ENCODE results near the gene NEK6. TPM values are rescaled to one million over a fixed set of nuclear protein-coding genes. Genes with fewer than 3 reads are reported as not detected.
A peak's percentile ranks its signal among the peaks of the same experiment; 100 is the strongest.

NEK6 gene
- total and polyA plus RNA-seq, 4 donors: 19.0 to 86.2 (median 53.1) TPM

DNA sequence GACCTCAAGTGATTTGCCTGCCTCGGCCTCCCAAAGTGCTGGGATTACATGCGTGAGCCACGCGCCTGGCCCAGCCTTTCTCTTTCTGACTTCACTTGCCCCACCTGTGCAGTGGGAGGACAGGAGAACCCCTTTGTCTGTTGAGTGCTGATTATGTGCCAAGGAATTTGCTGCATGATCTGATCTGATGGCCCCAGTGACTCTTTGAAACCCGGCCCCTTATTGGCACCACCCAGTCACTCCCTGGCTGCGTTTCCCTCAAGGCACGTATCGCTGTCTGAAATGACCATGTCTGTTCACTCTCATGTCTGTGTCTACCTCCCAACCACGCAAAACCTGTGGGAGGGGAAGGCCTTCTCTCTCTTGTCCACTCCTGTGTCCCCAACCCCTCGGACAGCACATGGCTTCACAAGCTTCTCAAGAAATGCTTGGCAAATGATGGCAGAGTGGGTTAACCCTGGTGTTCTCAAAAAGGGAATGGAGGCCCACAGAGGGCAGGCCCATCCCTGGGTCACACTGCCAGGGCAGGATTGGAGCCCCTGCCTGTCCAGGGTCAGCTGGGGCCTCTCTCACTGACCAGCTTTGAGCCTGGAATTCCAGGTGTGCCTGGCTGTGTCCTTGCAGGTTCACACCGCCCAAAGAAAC, 21.9 kb downstream of the NEK6 start:
- ATAC-seq (ENCODE audit: insufficient read depth, low FRiP score): no peak
- TF ChIP-seq CTCF (IDR thresholded peaks at IDR 0.05; ENCODE audit: control extremely low read depth, extremely low read depth): no peak
- WGBS, 2 donors: 67 to 70% methylated on average over 11 of the region's 11 CpGs
- H3K9ac ChIP-seq (ENCODE audit: insufficient read depth in 1 of 2, low read length in 2 of 2): no peak overlapping the region
- no peaks in the 10 kb centered on the region for H3K36me3 ChIP-seq (ENCODE audit: control insufficient read depth in 4 of 4, insufficient read depth in 4 of 4, low read length in 4 of 4)
- H3K9me3 ChIP-seq (ENCODE audit: control insufficient read depth in 4 of 4, insufficient read depth in 3 of 4, low read length in 3 of 4): no peaks in the 10 kb centered on the region
- peak overlapping the region; percentile 38 to 86 for H3K27ac ChIP-seq (ENCODE audit: low read depth in 1 of 2, low read length in 1 of 2)
- no peaks in the 10 kb centered on the region for H3K27me3 ChIP-seq (ENCODE audit: control insufficient read depth in 3 of 3, insufficient read depth in 3 of 3, low read length in 2 of 3)
- H3K4me3 ChIP-seq: no peak overlapping the region
- no peak for DNase-seq
- H3K4me1 ChIP-seq (ENCODE audit: control insufficient read depth in 5 of 5, insufficient read depth in 5 of 5, low read length in 5 of 5): peaks cover 10 to 54% (median 36%) of the 10 kb centered on the region in 5 donors

DNA sequence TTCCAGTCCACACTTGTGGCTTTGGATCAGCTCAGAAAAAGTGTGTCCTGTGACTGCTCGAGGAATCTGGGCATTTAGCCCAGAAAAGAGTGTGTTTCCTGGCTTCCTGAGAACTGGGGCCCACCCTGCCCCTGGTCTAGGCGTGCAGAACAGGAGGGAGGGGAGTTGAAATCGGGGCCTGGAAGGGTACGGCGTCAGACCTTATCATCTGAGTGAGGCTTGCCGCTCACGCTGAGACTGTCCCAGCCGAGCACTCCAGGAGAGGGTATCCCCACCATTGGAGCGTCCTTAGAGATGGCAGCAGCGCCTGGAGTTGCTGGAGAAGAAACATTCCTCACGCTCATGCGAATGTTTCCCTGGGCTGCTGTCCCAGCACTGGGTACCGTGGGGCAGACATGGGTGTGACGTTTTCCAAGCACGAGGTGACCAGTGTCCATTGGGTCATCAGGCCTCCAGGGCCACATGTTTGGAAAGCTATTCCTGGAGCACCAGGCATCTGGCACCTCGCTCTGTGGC, 22.5 kb downstream of the NEK6 start:
- H3K4me3 ChIP-seq: no peak overlapping the region
- H3K27ac ChIP-seq (ENCODE audit: low read depth in 1 of 2, low read length in 1 of 2): peak overlapping the region in 1 of 2 donors; percentile 86
- no peaks in the 10 kb centered on the region for H3K9me3 ChIP-seq (ENCODE audit: control insufficient read depth in 4 of 4, insufficient read depth in 3 of 4, low read length in 3 of 4)
- WGBS, 2 donors: 24 to 39% methylated on average over 16 of the region's 16 CpGs
- no peaks in the 10 kb centered on the region for H3K27me3 ChIP-seq (ENCODE audit: control insufficient read depth in 3 of 3, insufficient read depth in 3 of 3, low read length in 2 of 3)
- H3K4me1 ChIP-seq (ENCODE audit: control insufficient read depth in 5 of 5, insufficient read depth in 5 of 5, low read length in 5 of 5): peaks cover 10 to 60% (median 42%) of the 10 kb centered on the region in 5 donors
- no peak overlapping the region for H3K9ac ChIP-seq (ENCODE audit: insufficient read depth in 1 of 2, low read length in 2 of 2)
- no peak for TF ChIP-seq CTCF (IDR thresholded peaks at IDR 0.05; ENCODE audit: control extremely low read depth, extremely low read depth)
- ATAC-seq (ENCODE audit: insufficient read depth, low FRiP score) (peak; percentile 12), DNase-seq (peak; percentile 89 to 97 (median 95))
- H3K36me3 ChIP-seq (ENCODE audit: control insufficient read depth in 4 of 4, insufficient read depth in 4 of 4, low read length in 4 of 4): no peaks in the 10 kb centered on the region

- no peaks in the 10 kb centered on the region for H3K9me3 ChIP-seq (ENCODE audit: control insufficient read depth in 4 of 4, insufficient read depth in 3 of 4, low read length in 3 of 4)
- DNase-seq (no peak), ATAC-seq (ENCODE audit: insufficient read depth, low FRiP score) (no peak)
- WGBS, 2 donors: 44 to 65% methylated on average over 15 of the region's 15 CpGs
- no peaks in the 10 kb centered on the region for H3K27me3 ChIP-seq (ENCODE audit: control insufficient read depth in 3 of 3, insufficient read depth in 3 of 3, low read length in 2 of 3)
- no peak overlapping the region for H3K9ac ChIP-seq (ENCODE audit: insufficient read depth in 1 of 2, low read length in 2 of 2)
- no peak overlapping the region for H3K4me3 ChIP-seq
- TF ChIP-seq CTCF (IDR thresholded peaks at IDR 0.05; ENCODE audit: control extremely low read depth, extremely low read depth): no peak
- H3K27ac ChIP-seq (ENCODE audit: low read depth in 1 of 2, low read length in 1 of 2): peak overlapping the region in 1 of 2 donors; percentile 86
- H3K36me3 ChIP-seq (ENCODE audit: control insufficient read depth in 4 of 4, insufficient read depth in 4 of 4, low read length in 4 of 4): peaks cover 0 to 1% (median 0%) of the 10 kb centered on the region in 4 donors
- peaks cover 10 to 76% (median 51%) of the 10 kb centered on the region in 5 donors for H3K4me1 ChIP-seq (ENCODE audit: control insufficient read depth in 5 of 5, insufficient read depth in 5 of 5, low read length in 5 of 5)
These were observed 24.2 kb downstream of the NEK6 start for GRCh38 chr9:124281931-124282371.
